Neural progenitor cell (in vitro differentiated cells): Measurements from ENCODE around the gene SHC3.

Experiments used
- EZH2 ChIP-seq: fragments of 200-600 bp; sonication (generic); IDR thresholded peaks from 2 replicates; pipeline ENCODE4 v1.6.1; 2017; ENCODE audit warnings: antibody characterized with exemption, mild to moderate bottlenecking, moderate library complexity
- EZH2phosphoT487 ChIP-seq: fragments of 200-600 bp; sonication (generic); IDR thresholded peaks from 2 replicates; pipeline ENCODE4 v1.6.1; 2017; ENCODE audit warnings: antibody characterized with exemption
- TF ChIP-seq, protein P1 (sequence below): fragments of 200-600 bp; sonication (generic); IDR thresholded peaks from 2 replicates; pipeline ENCODE4 v1.5.1; 2017; ENCODE audit warnings: antibody characterized with exemption, mild to moderate bottlenecking

GRCh38 chr9:89054865-89055495 lies 123.6 kb downstream of the SHC3 start:
- TF ChIP-seq, protein P1, sequence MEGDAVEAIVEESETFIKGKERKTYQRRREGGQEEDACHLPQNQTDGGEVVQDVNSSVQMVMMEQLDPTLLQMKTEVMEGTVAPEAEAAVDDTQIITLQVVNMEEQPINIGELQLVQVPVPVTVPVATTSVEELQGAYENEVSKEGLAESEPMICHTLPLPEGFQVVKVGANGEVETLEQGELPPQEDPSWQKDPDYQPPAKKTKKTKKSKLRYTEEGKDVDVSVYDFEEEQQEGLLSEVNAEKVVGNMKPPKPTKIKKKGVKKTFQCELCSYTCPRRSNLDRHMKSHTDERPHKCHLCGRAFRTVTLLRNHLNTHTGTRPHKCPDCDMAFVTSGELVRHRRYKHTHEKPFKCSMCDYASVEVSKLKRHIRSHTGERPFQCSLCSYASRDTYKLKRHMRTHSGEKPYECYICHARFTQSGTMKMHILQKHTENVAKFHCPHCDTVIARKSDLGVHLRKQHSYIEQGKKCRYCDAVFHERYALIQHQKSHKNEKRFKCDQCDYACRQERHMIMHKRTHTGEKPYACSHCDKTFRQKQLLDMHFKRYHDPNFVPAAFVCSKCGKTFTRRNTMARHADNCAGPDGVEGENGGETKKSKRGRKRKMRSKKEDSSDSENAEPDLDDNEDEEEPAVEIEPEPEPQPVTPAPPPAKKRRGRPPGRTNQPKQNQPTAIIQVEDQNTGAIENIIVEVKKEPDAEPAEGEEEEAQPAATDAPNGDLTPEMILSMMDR, result no peak
- TF ChIP-seq EZH2phosphoT487 (no peak), EZH2 (no peak)
